Measurements from ENCODE around the gene RHBDF2.

RHBDF2 gene

GRCh38 chr17:76452660-76453430 is 48.4 kb downstream of the RHBDF2 start, which contains the start of gene UBE2O:
Gene UBE2O, minus strand, starts transcription at chr17:76453152. Its CDS starts 11 bp downstream, at chr17:76453141.
- DNase-seq: peak; percentile 78 to 95

- peak in 1 of 2 experiments; percentile 70 for DNase-seq
These were observed 49.0 kb downstream of the RHBDF2 start for GRCh38 chr17:76452127-76452659.

GRCh38 chr17:76451506-76451905 is 49.7 kb downstream of the RHBDF2 start:
- DNase-seq: no peak

GRCh38 chr17:76449126-76449525 is 52.1 kb downstream of the RHBDF2 start:
- no peak for DNase-seq

- DNase-seq: peak in 1 of 2 experiments; percentile 58
These were observed 53.1 kb downstream of the RHBDF2 start for GRCh38 chr17:76447931-76448652.

GRCh38 chr17:76446449-76447231 is 54.6 kb downstream of the RHBDF2 start:
- DNase-seq: no peak

GRCh38 chr17:76445697-76446448 is 55.4 kb downstream of the RHBDF2 start:
- no peak for DNase-seq

GRCh38 chr17:76444518-76445311 is 56.5 kb downstream of the RHBDF2 start:
- DNase-seq: peak; percentile 59 to 64

GRCh38 chr17:76442341-76443338 is 58.6 kb downstream of the RHBDF2 start:
- DNase-seq: peak in 1 of 2 experiments; percentile 42

GRCh38 chr17:76441686-76442340 is 59.4 kb downstream of the RHBDF2 start:
- no peak for DNase-seq

GRCh38 chr17:76440751-76441362 is 60.4 kb downstream of the RHBDF2 start:
- no peak for DNase-seq

- no peak for DNase-seq
These were observed 61.8 kb downstream of the RHBDF2 start for GRCh38 chr17:76439314-76439928.

GRCh38 chr17:76438906-76439305 is 62.3 kb downstream of the RHBDF2 start:
- no peak for DNase-seq

- DNase-seq: peak; percentile 39 to 83
These were observed 63.5 kb downstream of the RHBDF2 start for GRCh38 chr17:76437467-76438402.

- DNase-seq: no peak
These were observed 65.5 kb downstream of the RHBDF2 start for GRCh38 chr17:76435751-76436150.

- DNase-seq: peak; percentile 78
These were observed 66.4 kb downstream of the RHBDF2 start for GRCh38 chr17:76434870-76435269.

- DNase-seq: no peak
These were observed 67.5 kb downstream of the RHBDF2 start for GRCh38 chr17:76433693-76434092.
